PFSK-1 (cell line): ENCODE results near the gene TENM3.

Source experiments
- FOXP2 ChIP-seq: optimal IDR thresholded peaks from 2 replicates; pipeline ENCODE3; 2011; ENCODE audit warnings: borderline replicate concordance, control low read depth, inconsistent platforms; ENCODE audit not compliant: insufficient read depth; ENCODE audit errors: extremely low read length, extremely low read depth
- POLR2AphosphoS5 ChIP-seq: IDR thresholded peaks from 2 replicates; pipeline ENCODE4 v1.6.1; 2012; ENCODE audit warnings: low read depth, mild to moderate bottlenecking, control low read depth, low read length, moderate library complexity
- SIN3A ChIP-seq: IDR thresholded peaks from 2 replicates; pipeline ENCODE4 v1.6.1; 2012; ENCODE audit warnings: mild to moderate bottlenecking, low read length, moderate library complexity, borderline replicate concordance; ENCODE audit not compliant: insufficient read depth
- TAF1 ChIP-seq: IDR thresholded peaks from 2 replicates; pipeline ENCODE4 v1.6.1; 2012; ENCODE audit warnings: low read length, control low read depth, borderline replicate concordance; ENCODE audit not compliant: insufficient read depth
- TF ChIP-seq, protein P1 (sequence below), 2 experiments: IDR thresholded peaks; 2 replicates each; pipeline versions ENCODE4 v1.6.1 to v1.8.0; 2011 to 2012; ENCODE audit warnings: low read depth in 2 of 2, low read length in 2 of 2, control low read depth in 1 of 2, inconsistent platforms in 1 of 2, mild to moderate bottlenecking in 1 of 2, moderate library complexity in 1 of 2; ENCODE audit not compliant: insufficient read depth in 1 of 2

Gene TENM3

DNA sequence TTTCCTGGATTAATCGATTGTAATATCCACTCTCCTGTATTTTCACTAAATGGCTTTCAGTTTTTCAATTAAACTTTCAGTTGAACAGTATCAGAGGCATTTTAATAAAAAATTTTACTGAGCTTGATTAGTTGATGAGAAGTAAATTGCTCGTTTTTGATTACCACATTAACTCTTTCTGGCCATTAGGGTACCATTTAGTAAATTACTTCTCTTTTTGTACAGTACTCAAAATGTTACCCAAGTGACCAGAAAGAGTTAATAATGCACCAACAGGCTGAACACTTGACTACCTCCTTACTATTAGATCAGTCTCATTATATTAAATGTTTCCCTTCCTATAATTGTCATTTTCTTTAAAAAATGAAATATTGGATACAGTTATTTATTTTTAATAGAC, 289.2 kb downstream of the TENM3 start:
- TF ChIP-seq, protein P1, sequence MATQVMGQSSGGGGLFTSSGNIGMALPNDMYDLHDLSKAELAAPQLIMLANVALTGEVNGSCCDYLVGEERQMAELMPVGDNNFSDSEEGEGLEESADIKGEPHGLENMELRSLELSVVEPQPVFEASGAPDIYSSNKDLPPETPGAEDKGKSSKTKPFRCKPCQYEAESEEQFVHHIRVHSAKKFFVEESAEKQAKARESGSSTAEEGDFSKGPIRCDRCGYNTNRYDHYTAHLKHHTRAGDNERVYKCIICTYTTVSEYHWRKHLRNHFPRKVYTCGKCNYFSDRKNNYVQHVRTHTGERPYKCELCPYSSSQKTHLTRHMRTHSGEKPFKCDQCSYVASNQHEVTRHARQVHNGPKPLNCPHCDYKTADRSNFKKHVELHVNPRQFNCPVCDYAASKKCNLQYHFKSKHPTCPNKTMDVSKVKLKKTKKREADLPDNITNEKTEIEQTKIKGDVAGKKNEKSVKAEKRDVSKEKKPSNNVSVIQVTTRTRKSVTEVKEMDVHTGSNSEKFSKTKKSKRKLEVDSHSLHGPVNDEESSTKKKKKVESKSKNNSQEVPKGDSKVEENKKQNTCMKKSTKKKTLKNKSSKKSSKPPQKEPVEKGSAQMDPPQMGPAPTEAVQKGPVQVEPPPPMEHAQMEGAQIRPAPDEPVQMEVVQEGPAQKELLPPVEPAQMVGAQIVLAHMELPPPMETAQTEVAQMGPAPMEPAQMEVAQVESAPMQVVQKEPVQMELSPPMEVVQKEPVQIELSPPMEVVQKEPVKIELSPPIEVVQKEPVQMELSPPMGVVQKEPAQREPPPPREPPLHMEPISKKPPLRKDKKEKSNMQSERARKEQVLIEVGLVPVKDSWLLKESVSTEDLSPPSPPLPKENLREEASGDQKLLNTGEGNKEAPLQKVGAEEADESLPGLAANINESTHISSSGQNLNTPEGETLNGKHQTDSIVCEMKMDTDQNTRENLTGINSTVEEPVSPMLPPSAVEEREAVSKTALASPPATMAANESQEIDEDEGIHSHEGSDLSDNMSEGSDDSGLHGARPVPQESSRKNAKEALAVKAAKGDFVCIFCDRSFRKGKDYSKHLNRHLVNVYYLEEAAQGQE (IDR thresholded peaks at IDR 0.05; ENCODE audit: insufficient read depth in 1 of 2, low read depth in 2 of 2, low read length in 2 of 2), result no peak
- TF ChIP-seq POLR2AphosphoS5 (no peak), TAF1 (no peak), FOXP2 (no peak), SIN3A (no peak)

DNA sequence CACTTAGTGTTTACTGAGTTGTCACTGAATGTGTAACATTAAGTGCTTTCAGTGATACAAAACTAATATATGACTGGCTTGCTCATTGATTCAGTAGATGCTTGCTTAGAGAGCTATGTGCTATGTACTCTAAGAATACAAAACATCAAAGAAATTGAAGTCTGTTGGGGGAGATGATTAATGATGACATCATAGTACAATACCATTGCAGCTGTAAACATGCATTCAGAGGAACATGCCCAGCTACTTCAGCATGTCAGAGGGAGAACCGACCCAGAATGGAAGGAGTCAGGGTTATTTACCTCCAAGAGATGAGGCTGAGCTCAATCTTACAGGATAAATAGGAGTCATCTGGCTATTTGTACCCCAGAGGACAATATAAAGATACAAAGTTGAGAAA, 290.8 kb downstream of the TENM3 start:
- no peak for TF ChIP-seq POLR2AphosphoS5
- no peak for TF ChIP-seq SIN3A
- TF ChIP-seq, protein P1 (IDR thresholded peaks at IDR 0.05; ENCODE audit: insufficient read depth in 1 of 2, low read depth in 2 of 2, low read length in 2 of 2), result no peak
- TF ChIP-seq FOXP2, result no peak
- no peak for TF ChIP-seq TAF1

DNA sequence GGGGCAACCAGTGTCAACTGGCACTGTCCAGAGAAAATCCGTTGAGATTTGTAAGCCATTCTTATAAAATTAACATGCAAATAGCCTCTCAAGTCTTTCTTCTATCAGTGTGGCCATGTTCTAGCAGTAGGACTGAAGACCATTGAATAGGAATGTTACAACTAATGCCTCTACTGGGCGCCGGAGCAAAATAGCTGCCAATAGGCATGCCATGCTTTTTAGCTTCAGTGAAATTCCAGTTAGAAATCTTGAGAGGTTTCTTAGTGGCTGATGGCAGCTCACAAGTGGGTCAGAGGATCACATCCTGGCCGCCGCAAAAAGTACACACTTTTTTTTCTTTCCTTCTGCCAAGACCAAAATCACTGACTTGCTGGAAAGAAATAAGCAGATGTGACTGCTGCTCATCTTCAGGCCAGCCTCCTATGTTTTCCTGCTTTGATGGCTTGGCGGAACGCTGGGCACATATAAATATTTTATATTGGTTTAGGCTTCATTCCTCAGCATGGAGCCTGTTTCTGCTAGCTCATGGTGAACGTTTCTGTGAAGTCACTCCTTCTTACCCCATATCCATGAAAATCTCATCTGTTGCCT, 293.1 kb downstream of the TENM3 start:
- TF ChIP-seq, protein P1 (IDR thresholded peaks at IDR 0.05; ENCODE audit: insufficient read depth in 1 of 2, low read depth in 2 of 2, low read length in 2 of 2), result no peak
- TF ChIP-seq SIN3A (no peak), FOXP2 (no peak), TAF1 (no peak), POLR2AphosphoS5 (no peak)

DNA sequence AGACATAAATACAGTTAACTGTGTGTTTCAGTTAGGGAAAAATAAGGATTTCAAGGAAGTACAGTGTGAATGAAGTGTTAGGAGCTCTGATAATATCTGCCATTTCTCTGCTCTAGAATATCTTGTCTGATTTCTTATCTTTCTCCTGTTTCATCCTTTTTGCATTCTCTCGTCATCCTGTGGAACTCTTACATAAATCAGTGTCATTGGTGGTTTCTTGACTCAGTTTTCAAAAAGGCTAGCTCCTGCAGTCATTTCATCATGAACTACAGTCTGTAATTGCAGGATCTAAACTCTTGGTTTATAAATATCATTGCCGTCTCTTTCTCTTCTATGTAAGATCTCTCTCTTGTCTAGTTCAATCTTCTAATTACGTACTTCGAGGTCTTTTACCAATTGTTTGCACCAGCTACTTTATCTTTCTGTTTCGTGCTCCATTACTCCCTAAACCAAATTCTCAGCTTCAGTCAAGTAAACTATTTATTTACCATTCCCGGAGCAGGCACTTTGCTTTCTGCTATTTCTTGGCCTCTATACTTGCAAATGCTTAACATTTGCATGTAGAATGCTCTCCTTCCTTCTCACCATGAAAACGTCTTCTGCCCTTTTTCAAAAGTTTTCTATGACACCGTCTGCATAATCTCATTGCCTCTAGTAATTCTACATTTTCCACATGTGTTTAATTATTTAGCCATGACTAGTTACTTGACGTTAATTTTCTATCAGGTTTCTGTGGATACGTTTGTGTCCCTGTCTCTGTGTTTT, 294.0 kb downstream of the TENM3 start:
- TF ChIP-seq TAF1, result no peak
- no peak for TF ChIP-seq FOXP2
- TF ChIP-seq, protein P1 (IDR thresholded peaks at IDR 0.05; ENCODE audit: insufficient read depth in 1 of 2, low read depth in 2 of 2, low read length in 2 of 2), result no peak
- TF ChIP-seq SIN3A, result no peak
- no peak for TF ChIP-seq POLR2AphosphoS5
